HG03025 (cell line): ENCODE results near the gene MAN1C1.
"Not testable (repeated sequence)": the region's sequence is repeated elsewhere in the genome, so short reads cannot be mapped to it uniquely, and the experiment has no call there.

Experiments
- ATAC-seq: cut with Tn5 transposase; IDR thresholded peaks from one replicate; pipeline ENCODE4 v1.9.1; 2021; ENCODE audit warnings: mild to moderate bottlenecking, moderate library complexity; ENCODE audit not compliant: unreplicated experiment, low FRiP score

MAN1C1 gene

DNA sequence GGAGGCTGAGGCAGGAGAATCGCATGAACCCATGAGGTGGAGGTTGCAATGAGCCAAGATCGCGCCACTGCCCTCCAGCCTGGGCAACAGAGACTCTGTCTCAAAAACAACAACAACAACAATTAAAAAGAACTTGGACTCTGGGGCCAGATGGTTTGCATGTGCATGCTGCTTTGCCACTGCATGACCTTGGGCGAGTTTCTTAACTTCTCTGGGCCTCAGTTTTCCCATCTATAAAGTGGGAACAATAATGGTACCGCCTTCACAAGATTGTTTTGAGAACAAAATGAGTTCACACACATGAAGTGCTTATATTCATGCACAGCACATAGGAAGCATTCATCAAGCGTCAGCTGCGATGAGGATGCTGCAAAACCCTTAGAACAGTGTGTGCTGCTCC lies 74.6 kb downstream of the MAN1C1 start:
- no peak for ATAC-seq

DNA sequence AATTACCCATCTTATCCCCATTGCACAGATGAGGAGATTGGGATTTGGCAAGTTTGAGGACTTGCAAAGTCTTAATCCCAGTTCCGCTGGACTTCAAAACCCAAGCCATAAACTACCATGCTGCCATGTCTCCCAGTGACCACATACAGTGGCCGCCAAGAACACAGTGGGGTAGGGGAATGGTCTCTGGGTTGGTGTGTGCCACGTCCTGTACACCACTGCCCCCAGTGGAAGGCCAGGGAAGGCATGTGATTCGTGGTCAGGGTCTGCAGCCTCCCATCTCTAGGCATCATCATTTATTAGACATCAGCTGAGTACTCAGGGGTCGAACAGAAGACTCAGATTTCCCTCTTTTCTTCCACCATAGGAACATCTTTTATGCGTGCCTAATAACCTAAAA lies 76.0 kb downstream of the MAN1C1 start:
- ATAC-seq, result no peak

DNA sequence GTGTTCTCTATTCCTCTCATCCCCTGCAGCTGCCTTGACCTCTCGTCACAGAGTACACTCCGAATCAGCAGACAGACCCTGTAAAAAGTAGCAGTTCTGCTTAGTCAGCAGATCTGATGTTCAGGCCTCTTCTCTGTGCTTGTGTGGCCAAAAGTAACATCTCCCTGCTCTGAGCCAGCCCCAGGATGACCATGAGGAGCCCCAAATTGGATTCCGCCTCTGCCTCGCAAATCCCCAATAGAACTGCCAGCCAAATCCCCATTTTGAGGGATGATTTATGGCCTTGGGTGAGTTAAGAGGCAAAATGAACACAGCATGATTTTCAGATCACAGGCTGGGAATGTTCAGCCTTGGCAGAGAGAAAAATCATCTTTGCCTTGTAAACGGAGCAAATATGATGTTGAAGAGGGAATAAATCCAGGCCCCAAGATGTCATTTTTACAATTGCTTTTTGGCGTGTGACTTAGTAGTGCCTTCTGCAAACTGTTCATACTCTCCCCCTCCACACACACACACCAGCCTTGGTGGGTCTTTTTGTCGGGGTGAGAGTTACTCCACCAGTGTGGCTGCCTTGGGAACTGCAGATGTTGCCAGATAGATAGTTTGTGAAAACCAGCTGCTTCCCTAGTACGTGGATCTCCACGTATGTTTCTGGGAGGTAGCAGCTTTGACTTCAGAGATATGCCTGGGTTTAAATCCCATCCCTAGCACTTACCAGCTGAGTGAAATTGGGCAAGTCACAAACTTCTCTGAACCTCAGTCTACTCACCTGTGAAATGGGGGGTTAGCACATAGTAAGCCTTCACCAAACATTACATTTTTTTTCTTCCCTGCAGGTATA lies 77.8 kb downstream of the MAN1C1 start:
- no peak for ATAC-seq

DNA sequence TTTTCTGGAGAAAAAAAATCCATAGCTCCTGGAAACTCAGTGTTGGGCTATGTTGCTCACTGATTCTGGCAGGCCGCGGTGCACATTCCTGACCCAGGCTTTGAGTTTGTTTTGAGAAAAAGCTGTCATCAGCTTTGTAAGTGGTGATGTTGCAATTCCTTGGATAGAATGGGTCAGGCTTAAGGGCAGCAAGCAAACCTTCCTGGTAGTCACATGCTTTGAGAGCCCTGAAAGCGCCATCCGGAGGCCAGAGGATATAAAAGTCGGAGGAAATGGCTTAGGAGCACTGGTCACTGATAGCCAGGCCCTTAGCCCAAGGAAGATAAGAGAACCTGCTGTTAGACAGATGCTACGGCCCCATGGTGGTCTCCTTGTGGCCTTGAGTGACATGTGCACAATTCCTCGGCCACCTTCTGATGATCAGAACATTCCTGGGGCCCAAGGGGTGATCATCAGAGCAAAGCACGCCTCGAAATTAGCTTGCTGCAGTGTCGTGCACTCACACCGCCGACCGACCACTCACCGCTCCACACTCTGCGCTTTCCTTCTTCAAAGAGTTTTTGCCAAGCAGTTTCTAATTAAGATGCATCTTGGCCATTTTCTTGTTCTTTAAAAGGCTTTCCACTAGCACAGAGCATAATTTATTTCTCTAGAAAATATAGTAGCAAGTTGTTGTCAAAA lies 78.6 kb downstream of the MAN1C1 start:
- ATAC-seq, result no peak

DNA sequence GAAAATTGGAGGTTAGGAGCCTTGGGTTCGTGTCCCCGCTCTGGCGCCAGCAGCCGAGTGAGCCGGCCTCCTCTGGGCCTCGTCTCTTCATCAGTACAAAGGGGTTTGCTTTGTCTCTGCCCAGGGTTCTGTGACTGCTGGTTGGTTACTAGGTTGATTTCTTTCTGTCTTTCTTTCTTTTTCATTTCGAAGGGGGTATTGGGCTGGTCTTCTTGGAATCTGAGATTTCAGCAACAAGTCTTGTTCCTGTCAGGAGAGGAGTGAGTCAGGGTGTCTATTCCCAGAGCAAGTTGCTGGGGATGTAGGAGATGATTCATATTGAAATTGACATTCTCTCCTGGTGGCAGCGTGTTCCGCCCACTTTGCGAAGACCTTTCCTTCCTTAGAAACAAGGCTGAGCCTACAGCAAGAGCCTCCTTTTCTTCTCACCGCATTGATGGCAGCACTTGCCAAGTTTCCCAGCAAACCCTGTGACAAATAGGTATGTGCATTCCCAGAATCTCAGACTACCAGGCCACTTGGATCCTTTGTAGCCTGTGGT lies 79.2 kb downstream of the MAN1C1 start:
- ATAC-seq, result no peak

DNA sequence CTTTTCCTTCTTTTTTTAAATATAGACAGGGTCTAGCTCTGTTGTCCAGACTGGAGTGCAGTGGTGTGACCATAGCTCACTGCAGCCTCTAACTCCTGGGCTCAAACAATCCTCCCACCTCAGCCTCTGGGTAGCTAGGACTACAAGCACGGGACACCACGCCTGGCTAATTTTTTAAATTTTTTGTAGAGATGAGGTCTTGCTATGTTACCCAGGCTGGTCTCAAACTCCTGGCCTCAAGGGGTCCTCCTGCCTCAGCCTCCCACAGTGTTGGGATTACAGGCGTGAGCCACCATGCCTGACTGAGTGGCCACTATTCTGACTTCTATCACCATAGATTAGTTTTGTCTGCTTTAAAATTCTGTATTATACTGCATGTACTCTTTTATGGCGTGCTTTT lies 80.1 kb downstream of the MAN1C1 start:
- not testable (repeated sequence) for ATAC-seq

DNA sequence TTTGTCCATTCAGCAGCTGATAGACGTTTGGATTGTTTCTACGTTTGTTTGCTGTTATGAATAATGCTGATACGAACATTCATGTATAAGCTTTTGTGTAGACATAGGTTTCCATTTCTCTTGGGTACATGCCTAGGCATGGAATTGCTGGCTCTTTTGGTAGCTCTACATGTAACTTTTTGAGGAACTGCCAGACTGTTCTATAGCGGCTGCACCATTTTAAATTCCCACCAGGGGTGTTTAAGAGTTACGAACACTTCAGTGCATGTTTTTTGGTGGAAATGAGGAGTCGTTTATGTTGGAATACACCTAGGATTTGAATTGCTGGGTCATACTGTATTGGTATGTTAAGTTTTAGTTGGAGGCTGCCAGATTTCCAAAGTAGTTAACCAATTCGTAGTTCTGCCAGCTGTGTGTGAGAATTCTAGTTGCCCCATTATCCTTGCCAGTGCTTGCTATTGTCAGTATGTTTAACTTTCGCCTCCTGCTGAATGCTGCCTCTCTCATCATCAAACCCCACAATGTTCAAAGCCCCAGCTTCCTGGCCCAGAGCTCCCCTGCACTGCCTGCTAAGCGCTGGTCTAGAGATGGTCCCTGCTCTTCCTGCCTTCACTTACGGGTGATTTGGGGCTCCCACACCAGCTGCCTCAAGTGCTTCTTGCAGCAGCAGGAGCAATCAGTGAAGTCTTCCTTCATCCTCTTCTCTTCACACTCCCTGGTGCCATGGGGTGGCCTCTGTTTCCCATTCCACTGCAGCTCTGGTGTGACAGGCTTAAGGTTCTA lies 81.0 kb downstream of the MAN1C1 start:
- ATAC-seq, result no peak

DNA sequence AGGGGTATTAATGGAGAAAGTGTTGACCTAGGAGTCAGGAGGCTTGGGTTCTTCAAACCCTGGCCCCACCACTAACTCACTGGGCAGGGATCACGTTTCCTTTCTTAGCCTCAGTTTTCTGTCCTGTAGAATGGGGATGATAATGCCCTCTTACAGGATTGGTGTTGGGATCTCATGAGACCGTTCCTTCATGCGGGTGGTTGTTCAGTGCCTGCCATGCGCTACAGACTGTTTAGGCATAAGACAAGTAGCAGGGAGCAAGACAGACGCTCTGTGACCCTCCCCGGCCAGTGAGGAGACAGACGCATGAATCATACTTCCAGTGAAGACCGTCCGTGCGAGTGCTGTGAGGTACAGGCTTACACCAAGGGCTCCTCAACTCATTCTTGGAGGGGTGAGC lies 81.7 kb downstream of the MAN1C1 start:
- no peak for ATAC-seq

DNA sequence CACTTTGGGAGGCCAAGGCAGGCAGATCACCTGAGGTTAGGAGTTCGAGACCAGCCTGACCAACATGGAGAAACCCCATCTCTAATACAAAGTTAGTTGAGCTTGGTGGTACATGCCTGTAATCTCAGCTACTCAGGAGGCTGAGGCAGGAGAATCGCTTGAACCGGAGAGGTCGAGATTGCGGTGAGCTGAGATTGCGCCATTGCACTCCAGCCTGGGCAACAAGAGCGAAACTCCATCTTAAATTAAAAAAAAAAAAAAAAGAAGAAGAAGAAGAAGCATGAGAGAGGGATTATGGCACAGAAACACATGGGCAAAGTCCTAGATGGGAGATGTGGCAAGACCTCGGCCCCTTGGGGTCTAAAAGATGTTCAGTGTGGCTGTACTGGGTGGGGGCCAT lies 82.5 kb downstream of the MAN1C1 start:
- not testable (repeated sequence) for ATAC-seq

DNA sequence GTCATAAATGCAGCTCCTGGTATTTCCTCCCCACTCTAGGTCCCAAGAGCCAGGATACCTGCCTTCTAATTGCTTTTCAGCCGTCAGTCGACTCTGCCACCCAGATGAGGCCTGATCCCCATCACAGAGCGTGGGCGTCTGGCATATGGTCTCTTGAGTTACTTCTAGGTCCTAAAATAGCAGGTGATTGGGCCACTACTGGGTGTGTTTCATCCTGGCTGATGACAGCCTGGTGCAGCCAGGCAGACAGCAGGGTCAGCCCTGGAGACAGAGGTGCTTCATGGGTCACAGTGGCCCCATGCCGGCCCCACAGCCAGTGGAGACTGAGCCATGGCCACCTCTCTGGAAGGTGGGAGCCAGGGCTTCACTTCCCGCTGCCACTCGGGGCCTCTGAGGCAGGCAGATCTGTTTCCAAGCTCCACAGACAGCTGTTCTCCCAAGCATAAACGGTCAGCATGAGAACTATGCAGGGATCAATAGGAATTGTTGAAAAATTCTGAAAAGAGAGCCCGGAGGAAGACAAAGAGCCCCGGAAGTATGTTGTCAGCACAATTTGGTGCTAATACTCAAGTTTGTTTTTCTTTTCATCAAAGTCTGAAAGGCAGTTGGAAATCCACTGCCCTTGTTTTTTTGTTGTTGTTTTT lies 83.0 kb downstream of the MAN1C1 start:
- ATAC-seq, result no peak

DNA sequence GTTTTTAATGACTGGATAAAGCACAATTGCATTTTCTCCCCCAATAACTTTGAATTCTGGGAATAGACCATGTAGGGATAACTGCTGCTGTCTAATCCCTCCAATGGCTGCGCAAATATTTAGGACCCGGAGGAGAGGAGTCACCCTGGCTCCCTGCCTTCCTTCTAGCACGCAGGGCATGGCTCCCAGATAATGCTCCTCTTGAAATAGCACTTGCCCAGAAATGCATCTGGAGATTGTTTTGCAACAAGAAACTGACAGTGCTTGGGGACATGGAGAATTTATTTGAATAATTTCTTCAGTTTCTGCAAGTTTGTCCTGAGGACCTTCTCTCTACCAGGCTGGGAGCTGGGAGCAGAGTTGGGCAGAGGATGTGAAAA lies 83.5 kb downstream of the MAN1C1 start:
- ATAC-seq, result no peak

DNA sequence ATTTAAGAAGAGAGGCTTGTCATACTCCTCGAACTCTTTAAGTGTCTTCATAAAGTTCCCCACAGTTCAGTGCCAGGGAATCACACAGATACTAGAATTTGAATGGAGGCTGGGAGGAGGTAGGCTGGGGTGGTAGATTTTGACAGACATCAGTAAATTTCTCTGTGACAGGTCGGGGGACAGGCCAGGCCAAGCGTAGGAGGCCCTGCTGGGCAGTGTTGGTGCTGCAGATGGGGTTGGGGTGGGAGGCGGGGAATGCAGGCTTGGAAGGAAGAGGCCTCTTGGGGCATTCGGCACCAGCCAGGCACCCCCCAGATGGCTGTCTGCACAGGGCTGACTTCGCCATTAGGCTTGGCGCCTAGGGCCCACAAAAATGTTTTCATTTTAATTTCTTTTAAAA lies 84.0 kb downstream of the MAN1C1 start:
- no peak for ATAC-seq

DNA sequence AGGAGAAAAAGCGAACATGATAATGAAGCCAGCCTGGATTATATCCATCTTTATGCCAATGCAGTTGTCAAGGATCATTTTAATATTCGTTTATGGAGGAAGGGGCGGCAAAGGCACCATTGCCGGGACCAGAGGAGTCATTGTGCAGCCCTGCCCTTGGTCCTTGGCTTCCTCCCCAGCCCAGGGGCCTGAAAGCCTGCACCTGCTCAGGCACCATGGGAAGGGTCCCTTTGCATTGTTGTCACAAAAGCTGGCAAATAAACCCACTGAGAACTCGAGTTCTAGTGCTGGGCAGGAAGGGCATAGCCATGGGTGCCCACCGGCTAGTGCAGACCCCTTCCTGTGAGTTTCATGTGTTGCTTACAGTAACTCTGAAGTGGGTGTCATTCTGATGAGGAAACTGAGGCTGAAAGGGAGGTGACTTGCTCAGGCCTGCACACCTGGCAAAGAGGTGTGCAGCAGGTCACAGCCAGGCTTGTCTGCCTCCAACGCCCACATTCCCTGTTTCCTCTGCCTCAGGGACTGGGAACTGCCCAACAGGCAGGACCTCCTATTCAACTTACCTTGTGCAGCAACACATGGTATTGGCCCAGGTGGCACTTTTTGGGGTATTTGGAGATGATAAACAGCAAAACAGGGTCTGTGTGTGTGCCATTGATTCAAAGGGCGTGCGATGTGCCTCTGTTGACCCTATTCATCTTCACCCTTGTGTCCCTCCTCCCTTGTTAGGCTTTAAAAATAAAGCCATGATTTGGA lies 84.6 kb downstream of the MAN1C1 start:
- no peak for ATAC-seq

DNA sequence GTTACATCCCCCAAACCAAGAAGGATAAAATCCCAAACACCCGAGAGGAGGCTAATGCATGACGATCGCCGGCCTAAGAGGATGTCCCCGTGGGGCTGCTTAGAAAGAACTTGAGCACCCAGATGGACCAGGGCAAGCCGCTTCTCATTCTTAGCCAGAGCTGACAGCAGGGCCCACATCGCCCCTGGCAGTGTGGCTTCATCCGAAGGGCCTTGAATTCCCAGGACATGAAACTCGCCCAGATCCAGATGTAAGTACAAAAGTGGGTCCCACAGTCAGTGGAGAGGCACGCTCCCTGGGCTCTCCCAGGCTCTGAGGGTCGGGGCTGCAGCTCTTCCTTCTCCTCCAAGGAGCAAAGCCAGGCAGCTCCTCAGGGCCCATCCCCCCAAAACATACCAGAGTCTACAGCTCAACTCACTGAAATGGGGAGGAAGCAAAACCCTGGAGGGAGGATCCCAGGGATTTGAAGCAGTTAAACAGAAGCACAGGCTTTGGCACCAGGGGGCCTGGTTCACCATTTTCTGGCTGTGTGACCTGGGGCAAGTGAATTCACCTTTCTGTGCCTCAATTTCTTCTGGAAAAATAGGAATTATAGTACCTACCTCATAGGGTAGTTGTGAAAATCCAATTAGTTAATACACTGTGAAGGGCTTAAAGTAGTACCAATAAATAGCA lies 85.6 kb downstream of the MAN1C1 start:
- no peak for ATAC-seq

DNA sequence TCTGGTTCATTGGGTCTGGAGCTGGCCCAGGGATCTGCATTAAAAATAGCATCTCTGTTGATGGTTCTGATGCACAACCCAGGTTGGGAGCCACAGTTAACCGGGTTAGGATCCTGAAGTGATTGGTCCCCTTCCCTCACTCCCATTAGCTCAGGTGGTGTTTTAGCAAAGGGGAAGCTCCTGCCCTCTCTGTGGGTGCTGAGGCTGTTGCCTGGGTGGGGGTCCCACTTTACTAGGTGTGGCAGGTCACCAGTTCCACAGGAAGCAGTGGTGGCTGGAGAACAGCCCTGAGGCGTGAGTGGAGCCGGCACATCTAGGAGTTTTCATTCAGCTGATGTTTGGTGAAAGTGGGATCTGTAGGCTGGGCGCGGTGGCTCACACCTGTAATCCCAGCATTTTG lies 86.5 kb downstream of the MAN1C1 start:
- ATAC-seq, result no peak

DNA sequence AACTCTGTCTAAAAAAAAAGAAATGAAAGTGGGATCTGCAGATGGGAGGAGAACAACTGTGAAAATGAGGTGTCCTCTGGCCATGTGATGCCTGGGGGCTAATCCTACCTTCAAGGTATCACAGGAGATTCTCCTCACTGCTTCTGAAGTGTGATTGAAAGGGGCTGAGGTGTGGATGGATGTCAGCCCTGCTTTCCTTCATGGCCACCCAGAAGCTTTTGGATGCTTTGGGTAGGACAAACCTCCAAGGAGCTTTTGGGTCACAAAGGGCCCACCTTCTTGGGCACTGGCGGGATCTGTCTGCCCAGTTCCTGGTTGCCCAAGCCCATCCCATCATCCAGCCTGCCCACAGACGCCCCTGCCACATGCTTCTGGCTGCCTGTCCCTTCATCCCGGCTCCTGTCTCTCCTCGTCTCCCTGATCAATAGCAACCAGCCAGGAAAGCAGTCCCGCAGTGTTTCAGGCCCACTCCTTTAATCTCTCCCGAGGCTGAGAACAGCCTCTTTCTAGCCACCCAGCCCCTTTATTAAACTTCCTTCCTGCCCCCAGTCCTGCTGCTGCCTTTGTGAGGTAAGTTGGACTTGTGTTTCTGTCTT lies 87.2 kb downstream of the MAN1C1 start:
- no peak for ATAC-seq

DNA sequence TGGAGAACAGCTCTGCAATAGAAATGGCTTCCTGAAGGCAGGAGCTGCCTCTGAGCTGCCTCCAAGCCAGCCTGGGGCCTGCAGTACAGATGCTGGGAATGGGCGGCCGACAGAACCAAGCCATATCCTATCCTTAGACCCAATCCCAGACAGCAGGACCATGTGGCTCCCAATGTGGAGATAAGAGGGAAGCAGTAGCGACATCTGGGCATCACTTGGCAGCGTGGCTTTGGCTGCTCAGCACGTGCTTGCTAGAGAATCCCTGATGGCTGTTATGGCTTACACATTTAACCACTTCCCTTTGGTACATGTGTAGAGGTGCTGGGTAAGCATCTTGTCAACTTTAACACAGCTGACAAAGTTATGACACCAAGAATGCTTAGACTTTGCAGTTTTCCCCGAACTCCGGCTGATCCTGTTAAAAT lies 87.7 kb downstream of the MAN1C1 start:
- ATAC-seq, result no peak

DNA sequence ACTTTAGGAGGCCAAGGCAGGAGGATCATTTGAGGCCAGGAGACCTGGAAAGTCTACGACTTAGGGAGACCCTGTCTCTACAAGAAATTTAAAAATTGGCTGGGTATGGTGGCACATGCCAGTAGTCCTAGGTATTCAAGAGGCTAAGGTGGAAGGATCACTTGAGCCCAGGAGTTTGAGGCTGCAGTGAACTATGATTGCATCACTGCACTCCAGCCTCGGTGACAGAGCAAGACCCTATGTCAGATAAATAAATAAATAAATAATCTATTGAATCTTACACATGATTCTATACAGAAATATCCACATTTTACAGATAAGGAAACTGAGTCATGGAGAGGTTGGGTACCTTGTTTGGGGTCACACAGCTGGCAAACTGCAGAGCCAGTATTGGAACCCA lies 89.1 kb downstream of the MAN1C1 start:
- no peak for ATAC-seq
